HTERT RPE-1 (cell line): ENCODE results near the gene RGS6.
"Not testable (repeated sequence)": the region's sequence is repeated elsewhere in the genome, so short reads cannot be mapped to it uniquely, and the experiment has no call there.

Experiments
- in situ Hi-C: fragments of 300-500 bp; cut with MboI; formaldehyde crosslinking; loops from 4 replicates; pipeline ENCODE4 v1.14.3; 2020; ENCODE audit warnings: low sequenced_read_pairs

RGS6 gene

DNA sequence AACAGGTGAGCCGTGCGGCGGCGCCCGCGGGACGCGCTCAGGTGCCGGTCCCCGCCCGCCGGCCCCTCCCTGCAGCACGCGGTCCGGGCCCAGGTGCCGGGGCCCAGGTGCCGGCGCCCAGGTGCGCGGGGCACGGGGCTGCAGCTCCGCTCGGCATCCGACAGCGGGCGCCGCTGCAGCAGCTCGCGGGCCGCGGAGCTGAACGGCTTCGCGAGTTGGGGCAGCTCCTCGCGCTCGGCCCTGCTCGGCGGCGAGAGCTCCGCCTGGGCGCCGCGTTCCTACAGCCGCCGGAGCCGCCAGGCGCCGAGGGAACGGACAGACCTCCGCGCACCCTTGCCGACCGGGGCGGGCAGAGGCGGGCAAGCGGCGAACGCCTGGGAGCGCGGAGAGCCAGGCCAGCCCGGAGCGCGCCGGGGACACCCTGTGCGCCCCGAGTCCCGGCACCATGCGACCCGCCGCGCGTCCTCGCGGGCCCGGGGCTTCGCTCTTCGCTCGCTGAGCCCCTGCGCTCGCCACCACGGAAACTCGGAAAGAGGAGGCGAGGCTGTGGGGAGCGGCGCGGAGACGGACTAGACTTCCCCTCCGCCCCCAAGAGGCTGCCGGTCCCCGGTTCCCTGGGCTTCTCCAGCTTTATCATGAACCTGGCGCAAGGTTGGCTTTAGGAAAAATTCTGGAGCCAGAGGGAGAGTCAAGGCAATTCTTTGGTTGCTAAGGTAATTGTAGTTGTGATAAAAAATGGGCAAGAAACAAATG lies at the start of gene RGS6:
Gene RGS6 (plus strand): TSS at position 201 of the 753 bp plus-strand sequence.
- in situ Hi-C loops = no loop called here

DNA sequence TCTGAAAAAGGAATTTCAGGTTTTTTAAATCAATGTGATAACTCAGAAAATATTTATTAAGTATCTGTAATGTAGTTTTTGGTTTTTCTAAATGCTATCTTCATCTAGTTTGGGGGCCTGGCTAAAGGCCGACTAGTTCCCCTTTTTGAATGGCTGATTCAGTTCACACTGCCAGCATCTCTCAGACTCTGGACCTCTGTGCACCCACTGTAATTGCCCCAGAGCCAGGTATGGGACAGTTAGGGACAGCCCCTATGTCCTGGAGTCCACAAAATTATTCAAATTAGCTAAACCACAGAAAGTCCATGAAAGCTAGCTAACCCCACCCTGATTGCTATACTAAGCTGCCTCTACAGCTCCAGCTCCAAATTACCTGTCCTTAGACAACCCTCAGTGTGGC lies 49.1 kb upstream of the RGS6 start:
- in situ Hi-C loops = no loop called here

DNA sequence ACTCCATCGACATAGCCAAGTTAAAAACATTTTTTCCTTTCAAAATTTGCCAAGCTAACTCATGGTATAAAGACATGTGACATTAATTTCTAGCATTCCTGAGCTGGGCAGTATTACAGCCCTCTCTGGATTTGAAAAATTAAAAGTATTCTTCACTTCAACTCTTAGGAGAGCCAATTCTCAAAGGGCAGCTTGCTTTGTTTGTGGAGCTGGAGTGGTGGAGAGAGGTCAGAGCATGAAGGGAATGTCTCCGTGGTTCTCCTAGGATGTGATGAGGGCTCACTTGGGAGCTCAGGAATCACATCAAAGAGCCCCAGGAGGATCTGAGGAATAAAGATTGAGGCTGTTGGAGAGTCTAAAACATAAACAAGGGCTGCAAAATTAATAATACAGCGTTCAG lies 46.9 kb upstream of the RGS6 start:
- in situ Hi-C loops = no loop called here

DNA sequence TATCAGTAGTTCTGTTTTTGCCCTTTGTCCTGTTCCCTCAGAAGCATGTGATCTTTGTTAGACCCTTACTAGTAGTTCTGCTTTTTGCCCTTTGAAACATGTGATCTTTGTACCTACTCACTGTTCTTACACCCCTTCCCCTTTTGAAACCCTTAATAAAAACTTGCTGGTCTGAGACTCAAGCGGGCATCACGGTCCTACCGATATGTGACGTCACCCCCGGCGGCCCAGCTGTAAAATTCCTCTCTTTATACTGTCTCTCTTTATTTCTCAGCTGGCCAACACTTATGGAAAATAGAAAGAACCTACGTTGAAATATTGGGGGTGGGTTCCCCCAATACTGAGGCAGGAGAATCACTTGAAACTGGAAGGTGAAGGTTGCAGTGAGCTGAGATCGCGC lies 44.4 kb upstream of the RGS6 start:
- in situ Hi-C loops = not testable (repeated sequence)

DNA sequence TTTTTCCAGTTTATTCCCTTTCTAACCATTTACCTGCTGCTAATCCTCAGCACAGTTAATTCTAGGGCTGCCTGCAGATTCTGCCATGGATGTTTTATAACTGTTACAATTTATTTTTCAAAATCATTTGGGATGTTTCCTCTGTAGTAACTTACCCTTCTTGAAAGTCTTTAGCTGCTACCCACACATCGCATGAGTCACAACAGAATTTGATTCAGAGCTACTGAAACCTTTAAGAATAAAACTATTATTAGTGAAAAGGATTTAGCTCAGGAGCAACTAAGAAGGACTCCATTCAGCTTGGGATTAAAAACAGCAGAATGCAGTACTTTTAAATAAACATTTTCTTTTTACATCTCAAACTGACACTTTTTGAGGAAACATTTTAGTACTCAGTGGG lies 41.7 kb upstream of the RGS6 start:
- in situ Hi-C loops = no loop called here

DNA sequence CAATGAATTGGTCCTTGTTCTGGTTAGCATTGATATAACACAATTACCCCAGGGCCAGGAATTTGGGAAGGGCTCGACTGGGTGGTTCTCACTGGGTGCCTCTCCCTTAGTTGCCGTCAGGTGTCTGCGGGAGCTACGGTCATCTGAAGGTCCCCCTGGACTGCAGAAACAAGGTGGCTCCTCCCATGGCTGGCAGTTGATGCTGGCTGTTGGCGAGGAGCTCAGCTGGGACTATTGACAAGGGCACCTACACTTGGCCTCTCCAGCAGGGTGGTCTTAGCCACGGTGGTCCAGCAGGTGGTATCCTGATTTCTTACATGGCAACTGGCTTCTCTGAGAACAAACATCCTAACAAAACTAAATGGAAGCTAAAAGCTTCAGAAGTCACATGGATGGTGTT lies 41.0 kb upstream of the RGS6 start:
- in situ Hi-C loops = no loop called here

DNA sequence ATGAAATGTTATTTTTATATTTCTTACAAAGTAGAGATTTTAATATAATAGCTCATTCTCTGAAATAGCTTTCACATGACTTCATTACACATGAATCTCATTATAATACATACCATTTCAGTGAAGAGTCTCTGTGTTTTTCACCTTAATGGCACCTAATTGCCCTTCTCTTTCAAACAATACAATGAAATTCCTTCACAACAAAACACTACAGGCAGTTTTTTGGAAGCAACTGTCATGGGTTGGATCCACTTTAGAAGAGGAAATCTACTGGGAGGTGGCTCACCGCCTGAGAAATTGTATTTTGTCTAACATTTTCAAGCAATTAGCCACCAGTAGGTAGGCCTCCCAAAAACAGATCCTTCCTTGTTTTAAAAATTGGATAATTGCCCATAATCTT lies 40.3 kb upstream of the RGS6 start:
- in situ Hi-C loops = no loop called here

DNA sequence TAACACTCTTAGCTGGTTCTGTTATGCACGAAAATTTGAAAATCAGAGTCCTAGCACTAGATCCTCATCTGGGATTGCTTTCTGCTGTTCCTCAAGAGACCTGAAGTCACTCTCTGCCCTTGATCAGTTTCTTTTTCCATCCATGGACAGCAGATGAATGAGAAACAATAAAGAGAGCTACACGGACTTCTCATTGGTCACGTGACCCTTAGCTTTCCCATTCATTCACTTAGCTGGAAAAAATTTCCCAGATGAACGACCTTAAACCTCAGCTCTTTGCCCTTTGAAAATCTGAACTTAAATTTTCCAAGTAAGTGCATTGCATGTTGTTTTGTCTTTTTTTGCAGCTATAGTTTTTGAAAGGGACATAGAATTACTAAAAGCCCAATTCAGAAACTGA lies 27.2 kb upstream of the RGS6 start:
- in situ Hi-C loops = no loop called here

DNA sequence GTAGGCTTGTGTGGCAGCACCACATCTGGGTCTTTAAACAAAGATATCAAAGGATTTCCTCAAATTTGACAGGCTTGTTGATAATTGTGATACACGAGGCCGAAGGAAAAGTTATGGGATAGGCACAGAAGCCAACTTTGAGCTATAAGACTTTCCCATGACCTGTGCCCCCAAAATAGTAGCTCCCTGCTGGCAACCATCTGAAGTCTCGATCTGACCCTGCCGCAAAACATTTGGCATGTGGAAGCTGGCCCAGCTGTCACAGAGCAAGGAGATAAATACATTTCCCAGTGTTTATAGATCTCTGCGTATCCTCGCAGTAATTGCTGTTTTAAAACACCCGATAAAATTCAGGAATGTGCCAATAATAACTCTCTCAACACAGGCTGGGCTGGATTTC lies 26.4 kb upstream of the RGS6 start:
- in situ Hi-C loops = no loop called here

DNA sequence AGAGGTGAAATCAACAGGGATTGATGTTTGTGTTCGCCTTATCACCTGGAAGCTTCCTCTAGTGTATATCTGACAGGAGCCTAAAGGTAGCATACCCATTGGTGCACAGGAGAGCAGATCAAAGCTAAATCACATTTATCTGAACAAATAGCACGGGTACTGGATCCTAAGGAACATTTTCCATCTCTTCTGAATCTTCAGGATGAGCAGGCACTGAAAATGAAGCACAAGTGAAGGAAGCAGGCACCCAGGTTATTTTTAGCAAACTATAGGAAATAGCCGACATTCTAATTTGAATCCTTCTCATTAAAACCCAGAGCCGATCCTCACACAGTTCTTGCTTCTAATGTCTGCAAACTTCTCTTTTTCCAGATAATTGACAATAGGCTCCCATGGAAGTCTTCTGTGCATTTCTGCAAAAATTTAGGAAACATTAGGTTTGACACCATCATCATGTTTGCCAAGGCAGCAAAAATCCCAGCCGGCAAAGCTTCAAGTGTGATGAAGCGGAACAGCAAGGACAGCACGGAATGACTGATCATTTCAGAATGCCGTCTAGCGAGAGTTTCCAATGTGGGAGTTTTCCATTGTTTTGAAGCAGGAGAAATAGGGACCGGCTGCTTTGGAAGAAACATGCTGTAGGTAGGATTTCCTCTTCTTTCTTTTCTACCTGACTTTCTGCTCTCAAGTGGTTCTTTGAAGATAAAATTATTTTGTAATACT lies 24.3 kb upstream of the RGS6 start:
- in situ Hi-C loops = no loop called here

DNA sequence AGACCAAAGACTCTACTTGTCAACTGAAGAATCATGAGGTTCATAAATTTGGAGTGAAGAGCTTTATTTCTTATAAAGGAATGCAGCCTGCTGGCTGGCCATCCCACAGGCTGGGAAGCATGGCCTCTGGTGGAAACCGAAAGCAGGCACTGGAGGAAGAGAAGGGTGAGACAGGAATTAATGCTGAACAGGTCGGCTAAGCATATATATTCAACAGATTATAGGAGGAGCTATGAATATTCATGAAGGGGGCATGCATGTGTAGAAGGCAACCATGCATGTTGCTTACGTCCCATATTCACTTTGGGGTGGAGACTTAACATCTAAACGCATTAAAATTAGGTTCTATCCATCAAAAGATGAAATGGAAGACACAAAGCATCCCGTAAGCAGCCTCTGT lies 20.6 kb upstream of the RGS6 start:
- in situ Hi-C loops = no loop called here

DNA sequence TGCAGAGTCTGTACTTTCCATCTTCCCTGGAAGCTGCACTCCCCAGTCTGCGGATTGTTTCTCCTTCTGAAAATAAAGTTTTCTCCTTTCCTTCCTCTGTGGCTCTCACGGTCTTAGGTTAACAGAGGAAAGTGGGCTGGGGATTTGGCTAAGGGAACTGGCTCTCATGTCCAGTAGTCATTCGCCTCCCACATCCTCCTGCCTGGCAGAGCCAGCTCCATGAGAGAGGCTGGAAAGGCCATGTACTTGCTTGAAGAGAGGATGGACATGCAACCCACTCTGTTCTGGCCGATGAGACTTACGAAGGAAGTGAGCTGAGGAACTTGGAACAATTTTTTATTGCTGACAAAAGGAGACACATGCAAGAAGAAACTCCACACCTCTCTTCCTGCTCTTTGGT lies 18.9 kb upstream of the RGS6 start:
- in situ Hi-C loops = no loop called here

DNA sequence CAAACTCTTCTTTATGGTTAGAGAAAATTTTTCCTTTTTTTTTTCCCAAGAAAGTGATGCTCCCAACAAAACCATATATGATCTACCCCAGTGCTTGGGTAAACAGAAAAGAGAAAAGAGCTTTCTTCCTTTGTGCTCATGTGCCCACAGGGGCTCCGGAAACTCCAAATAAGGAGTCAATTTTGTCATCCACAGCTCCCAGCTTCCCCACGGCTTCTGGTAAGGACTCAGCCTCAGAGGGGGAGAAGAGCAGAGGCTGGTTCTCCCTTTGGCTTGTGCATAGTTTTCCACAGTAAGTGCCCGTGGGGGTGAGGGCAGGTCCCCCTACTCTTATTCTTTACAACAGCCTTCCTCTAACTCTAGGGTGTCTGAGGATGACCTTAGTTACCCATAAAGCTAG lies 13.3 kb upstream of the RGS6 start:
- in situ Hi-C loops = no loop called here

DNA sequence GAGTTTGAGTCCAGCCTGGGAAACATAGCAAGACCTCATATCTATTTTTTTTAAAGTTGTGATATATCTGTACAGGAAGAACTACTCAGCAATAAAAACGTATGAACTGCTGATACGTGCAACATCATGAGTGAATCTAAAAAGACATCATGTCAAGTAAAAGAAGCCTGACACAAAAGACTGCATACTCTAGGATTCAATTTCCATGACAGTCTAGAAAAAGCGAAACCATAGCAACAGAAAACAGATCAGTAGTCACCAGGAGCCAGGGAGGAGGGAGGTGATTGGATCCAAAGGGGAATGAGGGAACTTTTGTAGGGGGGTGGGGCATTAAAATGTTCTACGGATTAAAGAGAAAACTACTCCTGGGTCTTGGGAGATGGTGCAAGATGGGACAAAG lies 8.7 kb upstream of the RGS6 start:
- in situ Hi-C loops = no loop called here

DNA sequence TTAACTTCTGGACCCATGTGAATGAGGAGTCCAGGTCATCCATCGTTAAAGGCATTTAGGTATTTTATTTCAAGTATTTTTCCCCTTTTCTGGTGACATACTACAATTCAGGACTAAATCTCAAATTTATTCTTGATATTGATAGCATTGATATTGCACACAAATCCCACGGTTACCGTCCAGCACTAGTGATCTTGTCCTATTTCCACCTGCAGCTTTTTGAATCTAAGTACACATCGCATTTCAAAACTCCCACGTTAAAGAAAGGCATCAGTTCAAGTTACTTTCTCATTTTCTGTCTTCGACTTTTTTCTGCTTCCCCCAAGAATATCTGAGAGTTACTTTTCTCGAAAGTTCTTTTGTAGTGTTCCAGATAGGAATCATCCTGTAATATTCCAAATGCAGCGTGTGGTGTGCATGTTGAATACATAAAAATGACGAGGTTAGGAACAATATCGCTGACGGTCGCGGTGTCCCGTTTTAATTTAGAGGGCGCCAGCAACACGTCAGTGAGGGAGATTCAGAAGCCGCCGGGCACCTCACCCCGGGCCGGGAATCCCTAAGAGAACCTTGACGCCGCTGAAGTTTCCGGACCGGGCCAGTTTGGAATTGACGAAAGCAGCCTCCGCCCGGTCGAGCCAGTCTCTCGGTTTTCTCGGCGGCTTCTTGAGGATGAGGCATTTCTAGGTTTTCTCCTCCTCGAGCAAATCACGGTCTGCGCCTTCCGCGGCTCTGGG lies 569 bp upstream of the RGS6 start:
- in situ Hi-C loops = no loop called here

DNA sequence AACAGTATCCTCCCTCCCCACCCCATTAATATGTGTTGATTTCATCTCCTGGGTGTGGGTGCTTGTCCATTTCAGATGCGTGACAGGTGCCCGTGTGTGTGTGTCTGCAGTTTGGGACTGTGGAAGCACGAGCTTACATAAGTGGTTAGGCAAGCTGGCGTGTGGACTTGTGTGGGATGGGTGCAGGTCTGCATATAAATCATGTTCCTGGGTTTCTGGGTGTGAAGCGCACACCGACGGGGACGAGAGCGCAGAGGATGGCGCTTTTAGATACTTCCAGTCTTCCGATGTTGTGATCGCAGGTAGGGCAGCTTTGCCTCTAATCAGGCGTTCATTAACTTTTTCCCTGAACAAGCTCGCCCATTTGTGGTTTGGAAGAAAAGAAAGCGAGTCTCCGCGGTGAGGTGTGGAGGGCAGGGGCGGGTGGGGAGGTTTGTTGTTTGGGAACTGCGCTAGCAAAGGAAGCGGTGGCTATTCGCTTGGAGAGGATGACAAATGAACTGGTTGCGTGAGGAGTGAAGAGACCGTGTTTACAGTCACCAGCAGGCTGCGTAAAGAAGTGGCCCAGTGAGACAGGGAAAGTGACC lies 865 bp downstream of the RGS6 start:
- in situ Hi-C loops = no loop called here

DNA sequence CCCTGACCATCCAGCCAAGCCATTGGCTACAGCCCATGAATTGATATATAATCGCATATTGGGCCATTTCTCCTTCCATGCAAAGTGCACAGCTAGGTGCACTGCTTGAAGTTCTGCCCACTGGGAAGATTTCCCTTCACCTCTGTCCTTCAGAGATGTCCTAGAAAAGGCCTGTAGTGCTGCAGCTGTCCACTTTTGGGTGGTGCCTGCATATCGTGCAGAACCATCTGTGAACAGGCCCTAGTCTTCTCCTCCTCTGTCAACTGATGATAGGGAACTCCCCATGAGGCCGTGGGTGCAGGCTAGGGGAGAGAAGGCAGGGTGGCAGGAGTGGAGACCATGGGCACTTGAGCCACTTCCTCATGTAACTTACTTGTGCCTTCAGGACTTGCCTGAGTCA lies 6.0 kb downstream of the RGS6 start:
- in situ Hi-C loops = not testable (repeated sequence)

DNA sequence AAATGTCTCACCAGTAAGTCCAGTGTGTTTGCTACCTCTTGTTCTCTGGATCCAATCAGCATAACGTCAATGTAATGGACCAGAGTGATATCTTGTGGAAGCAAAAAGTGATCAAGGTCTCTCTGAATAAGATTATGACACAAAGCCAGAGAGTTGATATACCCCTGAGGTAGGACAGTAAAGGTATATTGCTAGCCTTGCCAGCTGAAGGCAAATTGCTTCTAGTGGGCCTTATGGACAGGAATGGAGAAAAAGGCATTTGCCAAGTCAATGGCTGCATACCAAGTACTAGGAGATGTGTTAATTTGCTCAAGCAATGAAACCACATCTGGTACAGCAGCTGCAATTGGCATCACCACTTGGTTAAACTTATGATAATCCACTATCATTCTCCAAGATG lies 7.1 kb downstream of the RGS6 start:
- in situ Hi-C loops = not testable (repeated sequence)

DNA sequence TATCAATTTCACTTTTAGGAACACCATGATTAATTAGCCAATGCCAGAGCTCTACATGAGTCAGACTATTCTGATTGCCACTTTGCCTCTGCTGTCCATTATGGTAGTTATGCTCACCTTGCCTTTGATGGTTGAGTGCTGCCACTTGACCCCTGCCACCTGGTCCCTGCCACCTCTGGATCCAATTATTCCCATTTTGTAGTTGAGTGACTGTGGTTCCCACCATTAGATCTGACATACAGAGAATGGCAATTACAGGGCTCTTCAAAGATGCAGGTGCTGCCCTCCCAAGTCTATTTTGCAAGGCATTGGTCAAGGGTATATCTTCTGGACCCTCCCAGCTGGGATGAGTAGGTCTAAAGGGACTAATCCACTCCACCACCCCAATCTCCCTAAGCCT lies 8.3 kb downstream of the RGS6 start:
- in situ Hi-C loops = not testable (repeated sequence)

DNA sequence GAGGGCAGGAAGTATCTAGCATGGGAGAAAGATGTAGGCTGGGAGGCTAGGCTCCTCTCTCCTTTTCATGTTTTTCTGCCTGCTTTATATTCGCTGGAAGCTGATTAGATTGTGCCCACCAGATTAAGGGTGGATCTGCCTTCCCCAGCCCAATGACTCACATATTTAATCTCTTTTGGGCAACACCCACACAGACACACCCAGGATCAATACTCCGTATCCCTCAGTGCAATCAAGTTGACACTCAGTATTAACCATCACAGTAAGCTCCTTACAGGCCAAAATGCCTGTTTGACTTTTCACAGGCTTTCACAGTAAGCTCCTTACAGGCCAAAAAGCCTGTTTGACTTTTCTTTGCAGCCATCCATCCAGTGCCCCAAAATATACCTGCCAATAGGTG lies 9.4 kb downstream of the RGS6 start:
- in situ Hi-C loops = not testable (repeated sequence)

DNA sequence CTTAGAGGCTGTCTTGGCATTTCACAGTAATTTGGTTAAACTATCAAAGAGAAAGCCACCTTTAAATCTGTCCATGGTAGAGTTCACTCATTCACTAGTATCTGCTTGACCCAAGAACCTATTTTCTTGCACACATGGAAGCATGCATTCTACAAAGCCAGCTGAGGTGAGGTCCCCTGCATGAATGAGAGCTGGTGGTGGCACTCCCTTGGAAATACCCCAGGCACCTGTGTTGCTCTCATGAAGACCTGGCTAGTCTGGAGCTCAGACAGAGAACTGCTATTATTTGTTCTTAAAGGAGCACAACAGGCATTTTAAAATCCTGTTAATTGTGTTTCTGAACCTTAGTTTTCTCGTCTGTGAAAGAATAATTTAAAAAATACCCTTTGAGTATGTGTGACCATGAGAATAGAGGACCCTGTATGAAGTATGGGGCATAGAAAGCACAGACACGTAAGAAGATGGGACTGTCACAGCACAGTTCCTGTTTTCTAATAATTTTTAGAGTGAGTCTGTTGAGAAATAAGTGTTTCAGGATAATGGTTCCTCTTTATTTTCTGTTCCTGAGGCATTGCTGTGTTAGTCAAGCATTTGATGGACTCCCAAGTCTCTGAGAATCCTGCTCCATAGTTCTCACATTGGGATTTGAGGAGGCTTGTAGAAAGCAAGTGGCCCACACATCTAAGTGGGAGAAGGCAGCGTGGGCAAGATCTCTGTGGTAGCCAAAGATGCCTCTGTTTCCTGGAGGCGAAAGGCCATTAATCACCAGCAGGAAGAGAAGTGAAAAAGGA lies 10.9 kb downstream of the RGS6 start:
- in situ Hi-C loops = no loop called here
